Activated CD4-positive, alpha-beta T cell treated with anti-CD3 and anti-CD28 coated beads, Interleukin-2, amount 50 U/mL, for 1 hour (primary cell): ENCODE results near the gene ISM1.
A peak's percentile ranks its signal among the peaks of the same experiment; 100 is the strongest.

Source experiments
- DNase-seq: peaks from one replicate; pipeline ENCODE4 v3.0.0-alpha.2; 2020

Gene ISM1

DNA sequence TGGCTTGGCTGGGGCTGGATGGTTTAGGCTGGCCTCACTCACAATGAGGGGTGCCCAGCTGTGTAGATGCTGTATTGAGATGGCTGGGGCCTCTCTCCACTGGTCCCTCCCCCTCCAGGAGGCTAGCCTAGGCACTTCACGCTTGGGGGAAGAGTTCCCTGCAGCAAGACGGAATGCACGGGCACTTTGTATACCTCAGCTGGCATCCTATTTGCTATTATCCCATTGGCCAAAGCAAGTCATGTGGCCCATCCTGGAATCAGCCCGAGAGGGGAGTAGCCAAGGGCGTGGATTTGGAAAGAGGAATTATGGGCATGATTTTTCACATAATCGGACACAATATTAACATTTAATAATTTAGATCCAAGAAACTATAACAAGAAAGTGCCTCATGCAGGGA lies 64.3 kb downstream of the ISM1 start:
- DNase-seq = no peak

DNA sequence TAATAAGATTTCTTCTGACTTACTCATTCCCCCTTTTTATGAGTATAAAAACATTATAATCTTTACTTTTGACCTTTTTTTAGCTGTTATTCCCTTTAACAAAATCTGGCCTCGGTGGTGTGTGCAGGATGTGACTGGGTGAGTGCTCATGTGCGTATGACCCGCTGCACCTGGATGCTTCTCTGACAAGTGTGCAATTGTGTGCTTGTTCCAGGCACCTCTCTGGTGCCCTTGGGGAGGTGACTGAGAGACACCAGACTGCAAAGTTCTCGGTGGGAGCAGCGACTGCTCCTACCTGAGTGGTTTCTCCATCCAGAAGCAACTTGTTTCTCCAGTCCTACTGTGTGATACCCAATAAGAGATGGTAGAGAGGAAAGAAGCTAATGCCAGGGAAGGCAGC lies 65.0 kb downstream of the ISM1 start:
- no peak for DNase-seq

DNA sequence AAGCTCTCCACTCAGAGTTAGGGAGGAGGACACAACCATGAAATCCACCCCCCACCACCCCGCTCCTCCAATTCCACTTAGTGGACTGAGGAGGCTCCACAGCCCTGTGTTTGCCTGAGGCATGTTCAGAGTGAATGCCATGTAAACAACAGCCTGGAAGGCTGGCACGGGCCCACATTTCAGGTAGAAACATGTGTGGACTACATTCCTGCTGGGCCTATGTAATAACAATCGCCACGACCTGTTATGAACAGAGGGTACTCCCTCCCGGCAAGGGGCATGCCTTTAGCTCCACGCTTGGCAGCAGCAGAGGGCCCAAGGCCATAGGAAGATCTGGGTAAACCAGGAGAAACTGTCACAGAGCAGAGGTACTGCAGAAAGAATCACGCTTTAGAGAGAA lies 65.5 kb downstream of the ISM1 start:
- DNase-seq = no peak

DNA sequence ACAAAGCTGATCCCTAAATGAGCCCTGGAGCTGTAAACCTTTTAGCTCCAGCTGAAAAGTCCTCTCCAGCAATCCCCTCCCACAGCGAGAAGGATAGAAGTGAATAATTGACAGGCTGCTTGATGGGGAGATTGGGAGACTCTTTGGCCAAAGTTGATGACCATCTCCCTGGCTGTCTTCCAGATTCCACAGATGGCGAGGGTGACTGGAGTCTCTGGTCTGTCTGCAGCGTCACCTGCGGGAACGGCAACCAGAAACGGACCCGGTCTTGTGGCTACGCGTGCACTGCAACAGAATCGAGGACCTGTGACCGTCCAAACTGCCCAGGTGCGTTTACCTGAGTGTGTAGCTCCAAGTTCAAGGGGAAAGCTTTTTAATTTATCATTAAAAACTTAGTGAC lies 67.3 kb downstream of the ISM1 start:
- DNase-seq = no peak

DNA sequence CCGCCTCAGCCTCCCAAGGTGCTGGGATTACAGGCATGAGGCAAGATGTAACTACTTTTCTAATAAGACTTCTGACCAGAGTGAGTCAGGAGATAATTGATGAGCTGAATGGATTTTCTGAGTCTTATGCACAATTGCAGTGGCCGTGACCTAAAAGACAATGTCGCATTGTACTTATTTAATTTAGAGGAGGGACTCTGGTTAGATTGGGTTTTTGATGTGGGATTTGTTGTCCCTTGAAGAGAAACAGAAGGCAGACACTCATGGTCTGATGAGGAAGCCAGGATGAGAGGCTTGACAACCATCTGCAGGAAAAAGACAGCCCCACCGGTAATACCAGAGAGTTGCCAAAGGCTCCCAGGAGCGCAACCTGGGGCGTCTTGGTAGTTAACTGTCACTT lies 68.0 kb downstream of the ISM1 start:
- DNase-seq = no peak

DNA sequence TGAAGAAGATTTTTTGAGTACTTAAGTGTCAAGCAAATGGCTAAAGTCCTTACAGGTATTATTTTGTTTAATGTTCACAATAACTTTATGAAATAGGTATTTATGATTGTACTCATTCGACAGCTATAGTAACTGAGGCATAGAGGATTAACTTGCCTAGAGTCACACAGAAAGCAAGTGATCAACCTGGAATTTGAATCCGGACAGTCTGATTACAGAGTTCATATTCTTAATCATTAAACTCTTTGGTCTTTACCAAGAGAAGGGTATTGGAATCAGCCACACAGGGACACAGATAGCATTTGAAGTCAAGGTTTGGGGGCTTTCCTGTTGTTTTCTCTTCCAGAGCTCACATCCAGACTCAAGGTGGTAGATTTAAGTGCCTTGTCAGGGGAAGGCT lies 69.7 kb downstream of the ISM1 start:
- no peak for DNase-seq

DNA sequence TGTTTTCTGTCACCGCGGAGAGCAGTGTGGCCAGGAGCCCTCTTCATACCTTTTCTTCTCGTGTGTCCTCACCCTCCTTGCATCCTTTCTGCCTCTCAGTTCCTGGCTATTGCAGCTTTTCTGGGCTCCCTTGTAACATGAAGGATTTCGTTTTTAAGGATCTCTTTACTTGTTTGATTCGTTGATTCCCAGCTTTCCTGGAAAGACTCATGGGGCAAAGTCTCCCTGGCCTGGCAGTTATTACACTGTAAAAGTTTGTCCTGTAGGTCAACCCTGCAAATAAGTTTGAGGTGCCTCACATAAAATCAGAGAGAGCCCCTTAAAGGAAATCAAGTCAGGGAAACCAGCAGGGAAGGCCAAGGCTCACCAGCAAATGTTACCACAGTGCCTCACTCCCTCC lies 70.1 kb downstream of the ISM1 start:
- DNase-seq = no peak

DNA sequence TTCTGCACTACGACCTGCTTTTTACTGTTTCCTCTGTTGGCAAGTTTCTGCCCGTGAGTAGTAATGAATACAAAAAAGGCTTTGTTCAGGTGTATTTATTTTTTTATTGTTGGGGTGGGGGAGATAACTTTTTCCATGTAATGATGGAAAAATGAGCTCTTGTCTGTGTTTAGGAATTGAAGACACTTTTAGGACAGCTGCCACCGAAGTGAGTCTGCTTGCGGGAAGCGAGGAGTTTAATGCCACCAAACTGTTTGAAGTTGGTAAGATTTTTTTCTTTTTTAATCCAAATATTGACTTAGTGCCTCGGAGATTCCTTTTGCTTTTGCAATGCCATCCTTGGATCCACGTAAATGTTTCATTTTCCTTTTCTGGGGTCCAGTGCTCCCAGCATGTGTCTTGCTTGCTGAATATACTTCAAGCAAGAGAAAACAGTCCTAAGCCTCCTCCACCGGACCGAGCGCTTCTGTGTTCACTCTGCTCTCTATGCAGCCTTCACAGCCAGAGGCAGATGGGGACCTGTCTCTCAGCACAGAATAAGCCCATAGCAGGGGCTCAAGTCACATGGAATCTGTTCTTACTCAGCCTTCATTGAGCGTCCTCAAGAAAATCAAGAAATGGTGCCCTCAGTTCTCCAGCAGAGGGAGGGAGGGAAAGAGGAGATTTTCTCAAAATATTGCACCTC lies 71.3 kb downstream of the ISM1 start:
- DNase-seq = no peak

DNA sequence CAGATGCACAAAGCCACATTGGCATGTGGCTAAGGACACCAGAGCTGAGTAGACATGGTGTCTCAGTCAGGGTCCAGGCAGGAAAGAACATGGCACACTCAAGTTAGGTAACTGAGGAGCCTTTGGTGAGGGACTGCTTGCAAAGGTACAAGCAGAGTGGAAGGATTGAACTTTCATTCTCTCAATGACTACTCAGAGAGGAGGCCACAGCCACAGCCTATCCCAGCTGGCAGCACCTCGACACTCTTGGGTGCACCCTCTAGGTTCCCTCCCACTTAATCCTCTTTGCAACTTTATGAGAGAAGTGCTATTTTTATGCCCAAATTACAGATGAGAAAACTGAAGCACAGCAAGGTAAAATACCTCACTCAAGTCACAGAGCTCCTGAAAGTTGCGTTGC lies 73.4 kb downstream of the ISM1 start:
- no peak for DNase-seq

DNA sequence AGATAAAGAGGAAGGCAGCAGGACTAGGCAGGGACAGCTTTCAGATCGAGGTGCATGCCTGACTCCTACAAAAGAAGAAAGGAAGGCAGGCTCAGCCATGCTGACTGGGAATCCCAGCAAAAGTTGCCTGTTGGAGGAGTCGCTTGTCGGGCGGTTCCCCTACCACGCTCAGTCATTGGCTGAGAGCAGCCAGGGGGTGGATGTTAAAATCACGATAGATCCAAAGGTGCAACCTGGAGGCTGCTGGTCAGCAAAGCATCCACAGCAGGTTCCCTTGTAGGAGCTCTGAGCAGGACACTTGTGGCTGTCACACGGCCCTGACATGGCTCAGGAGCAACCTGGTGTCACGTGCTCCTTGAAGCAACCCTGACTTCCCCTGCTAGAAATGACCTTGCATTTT lies 74.6 kb downstream of the ISM1 start:
- DNase-seq = no peak

DNA sequence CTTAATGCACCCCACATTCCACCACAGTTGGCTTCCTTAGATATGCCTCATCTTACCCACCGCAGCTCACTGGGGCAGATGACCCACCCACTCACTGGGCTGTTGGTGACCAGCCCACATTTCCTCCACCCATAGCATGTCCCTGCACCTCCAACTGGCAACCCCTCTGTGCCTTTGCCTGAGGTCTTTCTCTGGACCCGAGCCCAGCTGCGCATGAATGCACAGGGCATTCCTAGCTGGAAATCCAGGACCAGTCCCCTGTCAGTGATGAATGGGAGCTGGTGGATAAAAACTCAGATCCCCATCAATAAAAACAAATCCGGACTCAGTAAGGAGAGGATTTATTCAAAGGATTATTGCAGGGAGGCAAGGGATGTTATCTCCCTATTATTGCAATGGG lies 75.0 kb downstream of the ISM1 start:
- no peak for DNase-seq

DNA sequence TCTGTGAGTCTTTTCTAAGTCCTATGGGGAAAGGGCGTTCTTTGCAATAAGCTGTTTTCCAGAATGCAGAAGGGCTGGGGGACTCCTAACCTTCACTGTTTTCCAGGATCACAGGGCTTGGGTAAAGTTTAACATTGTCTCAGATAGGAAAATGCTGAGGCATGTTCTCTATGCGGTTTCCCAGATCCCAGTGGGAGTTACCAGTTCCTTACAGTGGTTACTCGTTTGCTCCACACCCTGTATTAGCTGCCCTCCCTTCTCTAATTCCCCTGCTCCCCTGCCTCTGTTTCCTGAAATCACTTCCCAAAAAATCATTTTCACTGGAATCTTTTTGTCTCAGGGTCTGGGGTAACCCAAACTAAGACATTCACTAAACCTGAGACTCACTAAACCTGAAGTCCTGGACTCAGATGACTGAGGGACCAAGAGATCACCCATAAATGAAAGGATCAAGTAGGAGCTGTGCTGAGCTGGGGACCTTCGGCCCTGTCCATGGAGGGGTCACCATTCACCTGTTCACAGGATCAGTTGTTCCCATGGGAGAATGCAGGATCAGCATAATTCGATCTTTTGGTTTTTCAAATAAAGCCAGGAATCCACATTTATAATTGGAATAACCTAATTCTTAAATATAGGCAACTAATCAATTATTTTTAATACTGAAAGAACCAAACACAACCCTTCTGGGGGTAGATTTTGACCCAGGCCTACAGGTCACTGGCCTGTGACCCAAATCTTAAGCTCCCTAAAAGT lies 76.2 kb downstream of the ISM1 start:
- DNase-seq = no peak

DNA sequence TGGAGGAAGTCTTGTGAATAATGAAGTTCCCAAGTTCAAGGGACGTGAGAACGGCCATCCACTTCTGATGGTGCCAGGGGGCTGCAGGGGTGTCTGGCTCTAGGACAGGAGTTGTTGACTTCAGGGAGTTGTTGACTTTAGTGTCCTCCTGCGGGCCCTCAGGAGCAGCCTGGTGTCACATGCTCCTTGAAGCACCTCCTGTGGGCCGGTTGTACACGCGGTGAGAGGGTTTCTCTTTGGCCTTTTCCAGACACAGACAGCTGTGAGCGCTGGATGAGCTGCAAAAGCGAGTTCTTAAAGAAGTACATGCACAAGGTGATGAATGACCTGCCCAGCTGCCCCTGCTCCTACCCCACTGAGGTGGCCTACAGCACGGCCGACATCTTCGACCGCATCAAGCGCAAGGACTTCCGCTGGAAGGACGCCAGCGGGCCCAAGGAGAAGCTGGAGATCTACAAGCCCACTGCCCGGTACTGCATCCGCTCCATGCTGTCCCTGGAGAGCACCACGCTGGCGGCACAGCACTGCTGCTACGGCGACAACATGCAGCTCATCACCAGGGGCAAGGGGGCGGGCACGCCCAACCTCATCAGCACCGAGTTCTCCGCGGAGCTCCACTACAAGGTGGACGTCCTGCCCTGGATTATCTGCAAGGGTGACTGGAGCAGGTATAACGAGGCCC lies 77.8 kb downstream of the ISM1 start:
- no peak for DNase-seq

DNA sequence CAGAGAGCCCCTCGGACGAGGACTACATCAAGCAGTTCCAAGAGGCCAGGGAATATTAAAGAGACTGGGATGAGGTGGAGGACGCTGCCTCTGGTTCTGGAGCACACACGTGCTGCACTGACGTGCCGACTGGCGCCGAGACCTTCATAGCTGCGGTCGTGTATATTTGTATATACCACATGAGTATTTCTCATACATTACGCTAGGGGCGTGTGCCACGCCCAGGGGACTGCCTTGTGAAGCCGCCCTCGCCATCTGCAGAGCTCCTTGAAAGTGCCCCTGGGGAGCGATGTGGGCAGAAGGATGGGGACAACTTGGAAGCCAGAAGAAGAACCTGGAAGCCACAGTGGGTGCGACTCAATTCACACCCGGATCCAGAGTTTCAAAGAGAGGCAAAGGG lies 78.3 kb downstream of the ISM1 start:
- DNase-seq = no peak

DNA sequence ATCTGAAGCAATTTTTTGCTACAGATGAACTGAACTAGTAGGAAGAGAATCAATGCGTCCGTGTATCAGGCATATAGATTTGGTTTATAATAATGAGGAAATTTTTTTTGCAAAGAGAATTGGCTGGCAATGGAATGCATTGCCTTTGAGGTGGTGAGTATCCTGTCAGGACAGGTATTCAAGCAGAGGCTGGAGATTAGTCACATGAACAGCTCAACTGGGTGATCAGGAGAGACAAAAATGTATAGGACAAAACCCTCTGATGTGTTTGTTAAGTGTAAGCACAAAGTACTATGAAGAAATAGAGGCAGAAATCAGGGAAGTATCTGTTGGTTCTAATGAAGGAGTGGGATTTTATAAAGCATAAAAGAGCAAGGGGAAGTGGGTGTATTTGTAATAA lies 80.5 kb downstream of the ISM1 start:
- DNase-seq = no peak

DNA sequence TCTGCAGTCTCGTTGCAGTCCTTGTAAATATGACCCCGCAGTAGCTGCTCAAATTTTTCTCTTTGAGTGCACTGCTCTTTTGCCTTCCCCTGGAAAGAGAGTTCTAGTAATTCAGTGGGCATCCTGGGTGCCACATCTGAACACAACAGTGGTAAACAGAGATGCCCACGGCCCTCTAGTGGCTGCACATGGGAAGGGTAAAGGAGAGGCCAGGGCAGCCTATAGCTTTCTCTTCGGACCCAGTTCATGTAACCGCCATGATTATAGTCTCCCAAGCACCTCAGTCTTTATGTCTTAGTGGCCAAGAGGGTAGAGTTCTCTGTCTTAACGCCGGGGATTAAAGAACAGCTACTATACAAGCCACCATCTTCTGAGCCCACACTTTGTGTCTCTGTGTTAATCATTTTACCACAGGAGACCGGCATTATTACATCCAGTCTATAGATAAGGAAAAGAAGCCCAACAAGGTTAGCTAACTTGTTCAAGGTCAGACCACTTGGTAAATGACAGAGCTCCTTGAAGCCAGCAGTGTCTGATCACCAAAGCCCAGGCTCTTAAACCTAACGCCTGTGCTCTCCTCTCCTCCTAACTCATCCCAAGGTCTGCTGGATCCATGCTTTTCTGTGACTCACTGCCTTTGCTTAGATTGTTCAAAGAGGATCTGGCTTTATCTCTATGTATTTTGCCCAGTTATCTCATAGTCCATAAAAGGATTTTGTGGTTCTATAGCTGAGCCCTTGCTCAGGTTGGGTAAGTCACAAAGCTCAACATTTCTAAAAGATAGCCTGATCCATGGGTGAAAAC lies 81.8 kb downstream of the ISM1 start:
- DNase-seq = peak; percentile 41

DNA sequence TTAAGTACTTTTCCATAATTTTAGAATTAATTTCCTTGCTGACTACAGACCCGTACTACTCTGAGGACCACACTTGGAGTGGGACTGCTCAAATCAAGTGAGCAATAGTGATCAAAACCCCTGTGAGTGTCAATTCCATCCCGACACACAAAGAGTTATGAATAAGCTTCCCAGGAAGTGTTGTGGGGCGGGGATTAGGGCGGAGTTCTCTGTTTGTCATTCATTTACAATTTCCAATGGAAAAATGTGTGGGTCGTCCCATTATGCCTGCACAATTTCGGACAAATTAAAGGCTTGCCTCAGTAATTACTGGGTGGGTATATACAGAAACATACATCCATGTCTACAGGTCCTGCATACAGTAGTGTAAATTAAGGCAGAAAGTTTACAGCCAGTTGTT lies 84.2 kb downstream of the ISM1 start:
- no peak for DNase-seq

DNA sequence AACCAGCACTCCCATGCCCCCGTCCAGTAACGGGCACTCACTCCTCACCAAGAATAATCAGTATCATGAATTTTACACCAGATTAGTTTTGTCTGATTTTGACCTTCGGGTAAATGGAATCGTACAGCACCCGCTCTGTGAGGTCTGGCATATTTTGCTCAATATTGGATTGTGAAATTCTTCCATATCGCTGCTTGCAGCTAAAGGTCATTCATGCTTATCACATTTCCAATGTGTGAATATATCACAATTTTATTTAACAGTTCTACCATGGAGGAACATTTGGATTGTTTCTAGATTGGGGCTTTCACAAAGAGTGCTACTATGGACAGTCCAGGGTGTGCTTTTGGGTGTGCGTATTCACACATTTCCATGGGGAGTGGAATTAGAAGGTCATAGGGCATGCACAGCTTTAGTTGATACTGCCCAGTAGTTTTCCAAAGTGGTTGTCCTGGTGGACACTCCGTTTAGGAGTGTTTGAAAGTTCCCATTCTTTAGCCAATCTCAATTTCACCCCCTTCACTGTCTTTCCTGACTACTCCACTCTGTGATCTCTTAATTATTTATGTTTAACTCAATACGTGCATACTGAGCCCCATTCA lies 86.6 kb downstream of the ISM1 start:
- DNase-seq = no peak

DNA sequence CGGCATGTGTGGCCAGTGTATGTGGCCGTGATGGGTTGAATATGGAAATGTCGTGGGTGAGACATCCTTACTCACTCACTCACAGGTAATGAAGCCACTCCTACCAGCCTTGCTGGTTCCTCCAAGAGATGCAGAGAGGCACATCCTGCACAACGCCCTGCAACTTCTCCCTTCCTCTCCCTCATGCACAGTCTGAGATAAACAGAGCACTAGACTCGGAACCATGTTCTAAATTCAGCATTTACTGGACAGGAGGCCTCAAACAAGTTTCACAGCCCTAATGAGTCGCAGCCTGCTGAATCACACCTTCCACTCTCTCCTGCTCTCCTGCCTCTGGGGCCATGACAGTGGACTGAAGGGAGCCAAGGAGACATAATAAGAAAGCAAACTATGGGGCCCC lies 91.2 kb downstream of the ISM1 start:
- DNase-seq = no peak

DNA sequence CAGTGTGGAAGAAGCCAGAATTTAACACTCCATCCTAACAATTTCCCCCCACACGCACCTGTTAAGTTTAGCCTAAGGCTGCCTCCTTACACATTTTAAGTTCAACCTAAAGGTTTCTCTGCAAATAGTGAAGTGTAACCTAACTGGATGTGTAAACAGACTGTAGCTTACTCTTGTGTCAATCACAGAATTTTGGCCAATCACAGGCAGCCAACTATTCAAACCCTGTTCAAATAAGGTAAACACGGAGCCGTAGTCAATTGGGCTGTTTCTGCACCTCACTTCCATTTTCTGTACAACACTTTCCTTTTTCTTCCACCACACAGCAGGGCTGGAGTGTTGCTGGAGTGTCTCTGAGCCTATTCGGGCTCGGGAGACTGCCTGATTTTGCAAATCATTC lies 92.1 kb downstream of the ISM1 start:
- DNase-seq = no peak

DNA sequence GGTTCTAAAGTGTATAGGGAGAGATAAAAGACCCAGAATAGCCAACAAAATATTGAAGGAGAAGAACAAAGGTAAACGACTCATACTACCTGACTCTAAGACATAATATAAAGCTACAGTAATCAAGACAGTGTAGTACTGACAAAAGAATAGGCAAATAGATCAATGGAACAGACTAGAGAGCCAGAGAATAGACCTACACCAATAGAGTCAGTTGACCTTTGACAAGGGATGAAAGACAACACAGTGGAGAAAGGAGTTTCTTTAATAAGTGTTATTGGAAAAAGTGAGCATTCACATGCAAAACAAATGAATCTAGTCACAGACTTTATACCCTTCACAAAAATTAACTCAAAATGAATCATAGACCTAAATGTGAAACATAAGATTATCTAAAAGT lies 96.4 kb downstream of the ISM1 start:
- DNase-seq = no peak

DNA sequence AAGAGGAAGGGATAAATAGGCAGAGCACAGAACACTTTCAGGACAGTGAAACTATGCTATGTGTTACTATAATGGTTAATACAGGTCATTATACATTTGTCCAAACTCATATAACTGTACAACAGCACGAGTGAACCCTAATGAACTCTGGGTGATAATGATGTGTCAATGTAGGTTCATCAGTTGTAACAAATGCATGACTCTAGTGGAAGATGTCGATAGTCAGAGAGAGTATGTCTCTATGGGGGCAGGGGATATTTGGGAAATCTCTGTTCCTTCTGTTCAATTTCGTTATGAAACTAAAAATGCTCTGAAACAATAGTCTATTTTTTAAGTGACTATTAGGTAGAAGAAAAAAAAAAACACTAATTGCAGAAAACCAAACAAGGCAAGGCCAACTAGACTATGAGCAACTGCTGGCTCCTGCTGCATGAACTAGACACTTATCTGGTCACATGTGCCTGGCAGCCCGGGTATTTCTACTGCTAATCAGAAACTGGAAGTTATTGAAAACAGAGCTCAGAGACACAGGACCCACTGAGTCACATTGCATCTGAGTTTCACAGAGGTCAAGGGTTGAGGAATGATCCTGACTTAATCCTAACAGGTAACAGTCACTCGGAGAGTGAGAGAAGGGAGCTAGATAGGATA lies 97.9 kb downstream of the ISM1 start:
- no peak for DNase-seq

DNA sequence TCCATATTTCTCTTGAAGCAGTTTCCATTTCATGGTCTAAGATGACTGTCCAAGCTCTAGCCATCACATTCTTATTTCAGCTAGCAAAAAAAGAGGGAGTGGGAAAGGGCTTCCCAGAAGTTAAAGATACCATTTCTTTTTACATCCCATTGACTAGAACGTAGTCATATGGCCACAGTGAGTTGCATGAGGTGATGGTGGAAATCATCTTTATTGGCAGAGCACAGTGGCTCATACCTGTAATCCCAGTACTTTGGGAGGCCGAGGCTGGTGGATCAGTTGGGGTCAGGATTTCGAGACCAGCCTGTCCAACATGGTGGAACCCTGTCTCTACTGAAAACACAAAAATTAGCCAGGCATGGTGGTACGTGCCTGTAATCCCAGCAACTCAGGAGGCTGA lies 99.6 kb downstream of the ISM1 start:
- DNase-seq = no peak
